GM12878 (cell line): Measurements from ENCODE around the gene SHISA6. TPM values are rescaled to one million over a fixed set of nuclear protein-coding genes. Genes with fewer than 3 reads are reported as not detected.

Source experiments
- ATAC-seq: fragments of 200-7000 bp; cut with Tn5 transposase; 3 replicates; pipeline ENCODE4 v1.9.1; 2020; ENCODE audit warnings: mild to moderate bottlenecking, moderate library complexity
- BruUV-seq: library from RNA; stranded (reverse); fragments of 400-500 nt; replicated peaks from 2 replicates; lab custom pipeline; 2021; lab: Mats Ljungman, UMichigan
- CTCF ChIA-PET: fragments of 300-600 bp; sonication (Branson Sonifier 250); formaldehyde crosslinking; extraction: SDS; loops from one replicate; lab custom pipeline; 2021; ENCODE audit warnings: inconsistent platforms; lab: Yijun Ruan, JAX
- POLR2A ChIA-PET: fragments of 350-600 bp; formaldehyde crosslinking; extraction: SDS; loops from one replicate; lab custom pipeline; 2021; ENCODE audit warnings: inconsistent platforms; lab: Charles Lee
- RAD21 ChIA-PET: fragments of 300-600 bp; sonication (Branson Sonifier 250); formaldehyde crosslinking; loops from one replicate; lab custom pipeline; 2023; ENCODE audit warnings: antibody characterized with exemption; ENCODE audit not compliant: unreplicated experiment; lab: Charles Lee
- SMC1A ChIA-PET: fragments of 300-600 bp; sonication (Branson Sonifier 250); formaldehyde crosslinking; loops from one replicate; lab custom pipeline; 2023; ENCODE audit not compliant: unreplicated experiment, uncharacterized antibody; lab: Charles Lee
- DNase-seq: peaks from one replicate; pipeline ENCODE4 v3.0.0-alpha.2; 2011; ENCODE audit warnings: low read depth, low spot score
- FAIRE-seq: peaks from 3 replicates; lab custom pipeline; 2011; peaks lifted over from hg19 to GRCh38; lab: Jason Lieb, UNC
- H2AFZ ChIP-seq: 2 replicates; pipeline ENCODE4 v1.6.0; 2011; ENCODE audit warnings: low read depth, low read length, control low read depth; ENCODE audit not compliant: control insufficient read depth
- H3K27ac ChIP-seq: 2 replicates; pipeline ENCODE4 v1.5.1; 2011; ENCODE audit warnings: control low read depth; ENCODE audit not compliant: control insufficient read depth, insufficient read depth
- H3K27me3 ChIP-seq, 2 experiments: replicated peaks in 1 of 2; 2 replicates each; pipeline versions ENCODE4 v1.6.0 to v1.6.1; 2011; ENCODE audit warnings: low read length in 1 of 2; ENCODE audit not compliant: control insufficient read depth in 2 of 2, insufficient read depth in 2 of 2
- H3K36me3 ChIP-seq, 2 experiments: 2 replicates each; pipeline ENCODE4 v1.5.1; 2011; ENCODE audit warnings: low read length in 1 of 2; ENCODE audit not compliant: control insufficient read depth in 2 of 2, insufficient read depth in 2 of 2
- H3K4me1 ChIP-seq: 2 replicates; pipeline ENCODE4 v1.6.1; 2011; ENCODE audit warnings: mild to moderate bottlenecking, low read length, moderate library complexity, mixed read lengths; ENCODE audit not compliant: control insufficient read depth, insufficient read depth
- H3K4me2 ChIP-seq: 2 replicates; pipeline ENCODE4 v1.6.0; 2011; ENCODE audit warnings: control low read depth; ENCODE audit not compliant: control insufficient read depth, insufficient read depth
- H3K4me3 ChIP-seq: fragments of 200-600 bp; sonication (generic); 2 replicates; pipeline ENCODE4 v1.5.1; 2016
- H3K79me2 ChIP-seq: 2 replicates; pipeline ENCODE4 v1.6.0; 2011; ENCODE audit warnings: low read length; ENCODE audit not compliant: control insufficient read depth, insufficient read depth
- H3K9ac ChIP-seq: 2 replicates; pipeline ENCODE4 v1.8.0; 2011; ENCODE audit warnings: low read length, control low read depth, mixed read lengths; ENCODE audit not compliant: control insufficient read depth, insufficient read depth
- H3K9me3 ChIP-seq: replicated peaks from 3 replicates; pipeline ENCODE4 v1.5.1; 2011; ENCODE audit warnings: mild to moderate bottlenecking, low read length; ENCODE audit not compliant: control insufficient read depth, insufficient read depth
- H4K20me1 ChIP-seq: 2 replicates; pipeline ENCODE4 v1.6.0; 2011; ENCODE audit not compliant: control insufficient read depth, insufficient read depth
- IRF3 ChIP-seq: fragments of 450-650 bp; IDR thresholded peaks from 2 replicates; pipeline ENCODE4 v1.6.1; 2014; ENCODE audit warnings: mild to moderate bottlenecking
- MLLT1 ChIP-seq: fragments of 450-650 bp; IDR thresholded peaks from 2 replicates; pipeline ENCODE4 v1.6.1; 2016; ENCODE audit warnings: mild to moderate bottlenecking
- MYB ChIP-seq: fragments of 150-350 bp; IDR thresholded peaks from 2 replicates; pipeline ENCODE4 v1.6.1; 2014; ENCODE audit warnings: mild to moderate bottlenecking, low read depth, low read length, borderline replicate concordance
- NR2C2 ChIP-seq: IDR thresholded peaks from 2 replicates; pipeline ENCODE4 v1.6.1; 2011; ENCODE audit warnings: borderline replicate concordance, low read depth; ENCODE audit not compliant: control insufficient read depth, insufficient read length
- RAD51 ChIP-seq: fragments of 450-650 bp; IDR thresholded peaks from 2 replicates; pipeline ENCODE4 v1.6.1; 2016; ENCODE audit warnings: moderate library complexity, mild to moderate bottlenecking, inconsistent platforms
- SMARCA5 ChIP-seq: fragments of 450-650 bp; IDR thresholded peaks from 2 replicates; pipeline ENCODE4 v1.6.1; 2017; ENCODE audit warnings: mild to moderate bottlenecking
- SPI1 ChIP-seq: IDR thresholded peaks from 2 replicates; pipeline ENCODE4 v1.6.1; 2011; ENCODE audit warnings: low read depth, mild to moderate bottlenecking, low read length, moderate library complexity, borderline replicate concordance; ENCODE audit not compliant: insufficient read depth
- YBX1 ChIP-seq: fragments of 450-650 bp; IDR thresholded peaks from 2 replicates; pipeline ENCODE4 v1.6.1; 2016; ENCODE audit warnings: antibody characterized with exemption
- ZNF24 ChIP-seq: fragments of 450-650 bp; IDR thresholded peaks from 2 replicates; pipeline ENCODE4 v1.6.1; 2017; ENCODE audit warnings: antibody characterized with exemption, mild to moderate bottlenecking
- ZSCAN29 ChIP-seq: fragments of 450-650 bp; IDR thresholded peaks from 2 replicates; pipeline ENCODE4 v1.6.1; 2017; ENCODE audit warnings: mild to moderate bottlenecking, moderate library complexity
- WGBS: methylation state at CpG from one replicate; pipeline ENCODE4 v1.1.6; 2016; ENCODE audit warnings: low lambda C conversion rate; ENCODE audit not compliant: insufficient replicate concordance, insufficient coverage; ENCODE audit errors: missing lambda C conversion rate; 5-methylcytosine and 5-hydroxymethylcytosine counted together
- in situ Hi-C: fragments of 300-500 bp; cut with MboI; formaldehyde crosslinking; loops from 9 replicates; pipeline ENCODE4 v1.14.3; 2018; ENCODE audit warnings: mixed read lengths
- intact Hi-C: fragments of 100-400 bp; cut with micrococcal nuclease; formaldehyde crosslinking; loops from one replicate; pipeline ENCODE4 v1.14.2; 2022; ENCODE audit not compliant: unreplicated experiment
- polyA plus RNA-seq, 11 experiments: library from polyadenylated mRNA; depleted of rRNA in 4 of 11; unstranded in 6 of 11; stranded (reverse) in 5 of 11; fragments of >200 nt; fragmentation: Nextera tagmentation in 4 of 11; fragmentation: Illumina TruSeq in 1 of 11; extraction: Ambion mirVana in 4 of 11; extraction: Trizol in 1 of 11; gene quantifications; 1 replicate in 1 of 11; 2 replicates in 10 of 11; pipeline versions ENCODE4 v1.2.1 to v1.2.3, GENCODE V29; 2011 to 2016; ENCODE audit warnings: inconsistent platforms in 2 of 11, missing spikeins in 2 of 11, low read depth in 1 of 11
- total RNA-seq, 4 experiments: library from RNA; depleted of rRNA in 3 of 4; stranded (reverse); fragments of >200 nt in 3 of 4; fragmentation: Illumina TruSeq in 1 of 4; extraction: Trizol in 1 of 4; gene quantifications; 2 replicates each; pipeline versions ENCODE4 v1.2.1 to v1.2.3, GENCODE V29; 2013 to 2021

SHISA6 gene
- total and polyA plus RNA-seq, 10 of the 15 experiments (the other 5 are each of a cell fraction or from before 2014, with no cell fraction given): not detected

- Histone ChIP-seq H3K9me3 (no peaks in the 10 kb centered on the region; the same call in 2 of the 3 replicates), H3K4me1 (no peaks in the 10 kb centered on the region), H3K4me2 (no peak overlapping the region), H4K20me1 (no peaks in the 10 kb centered on the region), H2AFZ (no peak overlapping the region), H3K9ac (no peak overlapping the region), H3K4me3 (no peak overlapping the region), H3K36me3 (no peaks in the 10 kb centered on the region), H3K79me2 (no peaks in the 10 kb centered on the region), H3K27me3 (no peaks in the 10 kb centered on the region), H3K27ac (no peak overlapping the region)
- TF ChIP-seq SMARCA5 (no peak), SPI1 (no peak), NR2C2 (no peak), RAD51 (no peak), ZNF24 (no peak), MYB (no peak), MLLT1 (no peak), ZSCAN29 (no peak), YBX1 (no peak), IRF3 (no peak)
- DNase-seq: no peak
- no peak for FAIRE-seq
- in situ Hi-C loops: no loop called here
- 24% methylated on average over 6 of the region's 6 CpGs for WGBS
- CTCF ChIA-PET: no interaction called here
- intact Hi-C loops: no loop called here
- BruUV-seq: no TSS peak
- SMC1A ChIA-PET: no interaction called here
- no peak for ATAC-seq
- RAD21 ChIA-PET: no interaction called here
- POLR2A ChIA-PET: no interaction called here
These were observed 370.1 kb downstream of the SHISA6 start for GRCh38 chr17:11610999-11611566.
